H1 (cell line): Measurements from ENCODE around the gene RAD51B. TPM values are rescaled to one million over a fixed set of nuclear protein-coding genes. Genes with fewer than 3 reads are reported as not detected.

Experiments
- RNF2 ChIP-seq: fragments of 200-900, 300-1000 bp; sonication (generic); IDR thresholded peaks from 2 replicates; pipeline ENCODE4 v1.7.1; 2016; ENCODE audit warnings: borderline replicate concordance, low read depth, mild to moderate bottlenecking, antibody characterized with exemption, low read length; ENCODE audit not compliant: poor library complexity, severe bottlenecking; ENCODE audit errors: missing control alignments
- polyA plus RNA-seq, 7 experiments: library from polyadenylated mRNA; depleted of rRNA in 3 of 7; stranded (reverse) in 5 of 7; unstranded in 2 of 7; fragments of >200 nt in 5 of 7; fragments of 200-250 nt in 2 of 7; gene quantifications; 1 replicate in 5 of 7; 2 replicates in 1 of 7; 4 replicates in 1 of 7; pipeline versions ENCODE4 v1.2.1 to v1.2.3, GENCODE V29; 2011 to 2013; ENCODE audit warnings: missing spikeins in 2 of 7, mixed read lengths in 2 of 7
- total RNA-seq: library from RNA; stranded (reverse); fragmentation: NEBNext Ultra II Directional; extraction: Animal tissue kit (Norgen Biotek cat#: 25700); gene quantifications from 2 replicates; pipeline ENCODE4 v1.2.1, GENCODE V29; 2021

RAD51B gene
- total and polyA plus RNA-seq, 2 of the 8 experiments (the other 6 are each of a cell fraction or from before 2014, with no cell fraction given): 3.9 to 14.9 TPM

DNA sequence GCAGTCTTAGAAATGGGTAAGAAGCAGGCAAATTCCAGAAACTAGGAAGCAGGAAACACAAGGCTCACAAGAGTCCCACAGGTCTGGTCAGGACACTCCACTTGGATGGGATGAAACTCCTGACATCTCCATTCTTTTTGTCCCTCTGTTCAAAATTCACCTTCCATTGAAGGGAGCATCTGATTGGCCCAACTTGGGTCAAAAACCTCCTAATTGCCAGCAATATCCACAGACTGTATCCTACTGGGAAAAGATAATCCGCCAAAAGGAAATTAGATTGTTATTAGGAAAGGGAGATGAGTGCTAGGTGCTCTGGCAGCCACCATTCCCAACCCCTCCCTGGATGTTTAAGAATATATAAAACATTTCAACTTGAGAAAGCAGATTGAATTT lies 716.4 kb downstream of the RAD51B start (continued):
- no peak for TF ChIP-seq RNF2
